Left renal pelvis (tissue), 4 donors: ENCODE measurements around the gene TMEM161B. TPM values are rescaled to one million over a fixed set of nuclear protein-coding genes. Genes with fewer than 3 reads are reported as not detected.
"Not testable (repeated sequence)": the region's sequence is repeated elsewhere in the genome, so short reads cannot be mapped to it uniquely, and the experiment has no call there.

Experiments
- DNase-seq, 4 donors: peaks; one replicate each; pipeline ENCODE4 v3.0.0-alpha.2; 2013; ENCODE audit warnings: low read depth in 4 of 4, low spot score in 3 of 4
- polyA plus RNA-seq, 4 donors: library from polyadenylated mRNA; unstranded; fragments of 120-200 nt; gene quantifications; one replicate each; pipeline ENCODE4 v1.2.1, GENCODE V29; 2013; ENCODE audit not compliant: insufficient read length in 4 of 4

TMEM161B gene
- polyA plus RNA-seq, 4 donors: 21.4 to 30.8 (median 25.9) TPM

GRCh38 chr5:88250010-88250409, 18.6 kb downstream of the TMEM161B start:
- no peak for DNase-seq

GRCh38 chr5:88248743-88249540, 19.7 kb downstream of the TMEM161B start:
- no peak for DNase-seq

GRCh38 chr5:88248094-88248493, 20.6 kb downstream of the TMEM161B start:
- no peak for DNase-seq

GRCh38 chr5:88245893-88246244, 22.8 kb downstream of the TMEM161B start:
- DNase-seq: no peak

- no peak for DNase-seq
Observed at GRCh38 chr5:88245241-88245892, 23.3 kb downstream of the TMEM161B start.

GRCh38 chr5:88244686-88245085, 24.0 kb downstream of the TMEM161B start:
- DNase-seq: no peak

GRCh38 chr5:88243493-88243892, 25.2 kb downstream of the TMEM161B start:
- not testable (repeated sequence) for DNase-seq

- DNase-seq: no peak
Observed at GRCh38 chr5:88238732-88239131, 29.9 kb downstream of the TMEM161B start.

GRCh38 chr5:88236866-88237642, 31.6 kb downstream of the TMEM161B start:
- DNase-seq: no peak

- DNase-seq: no peak
Observed at GRCh38 chr5:88235828-88236227, 32.8 kb downstream of the TMEM161B start.

- DNase-seq: no peak
Observed at GRCh38 chr5:88235346-88235745, 33.3 kb downstream of the TMEM161B start.

GRCh38 chr5:88230546-88231066, 38.0 kb downstream of the TMEM161B start:
- DNase-seq: no peak

GRCh38 chr5:88226881-88227450, 41.7 kb downstream of the TMEM161B start:
- no peak for DNase-seq

- no peak for DNase-seq
Observed at GRCh38 chr5:88214655-88215054, 54.0 kb downstream of the TMEM161B start.

GRCh38 chr5:88207575-88207974, 61.1 kb downstream of the TMEM161B start:
- DNase-seq: no peak

GRCh38 chr5:88203981-88204750, 64.5 kb downstream of the TMEM161B start:
- no peak for DNase-seq

GRCh38 chr5:88195636-88196035, 73.0 kb downstream of the TMEM161B start:
- DNase-seq: no peak

GRCh38 chr5:88193896-88194295, 74.7 kb downstream of the TMEM161B start:
- DNase-seq: no peak

- no peak for DNase-seq
Observed at GRCh38 chr5:88190106-88190834, 78.4 kb downstream of the TMEM161B start.
